B cell (primary cell): ENCODE measurements around the gene ZMAT5. TPM values are rescaled to one million over a fixed set of nuclear protein-coding genes. Genes with fewer than 3 reads are reported as not detected.

Experiments
- ATAC-seq: fragments of 200-7000 bp; cut with Tn5 transposase; one replicate; pipeline ENCODE4 v1.10.0; 2021; ENCODE audit warnings: low read depth, mild to moderate bottlenecking, moderate number of reproducible peaks, moderate library complexity
- CTCF ChIA-PET: fragments of 350-600 bp; sonication (Branson Sonifier 250); formaldehyde crosslinking; loops from one replicate; lab custom pipeline; 2021; ENCODE audit warnings: antibody characterized with exemption, inconsistent platforms; lab: Charles Lee
- POLR2A ChIA-PET: fragments of 350-600 bp; sonication (Branson Sonifier 250); formaldehyde crosslinking; loops from one replicate; lab custom pipeline; 2021; ENCODE audit warnings: antibody characterized with exemption; lab: Charles Lee
- DNase-seq: peaks from one replicate; pipeline ENCODE4 v3.0.0; 2013
- H2AFZ ChIP-seq: 2 replicates; pipeline ENCODE4 v1.6.1; 2012; ENCODE audit warnings: mild to moderate bottlenecking, low read depth, low read length; ENCODE audit not compliant: insufficient read depth, poor library complexity, severe bottlenecking
- H3K27ac ChIP-seq, 2 donors: 1 replicate in 1 of 2; 2 replicates in 1 of 2; pipeline ENCODE4 v1.5.1; 2012 to 2013; ENCODE audit warnings: low read length in 2 of 2, mild to moderate bottlenecking in 2 of 2, moderate library complexity in 1 of 2
- H3K27me3 ChIP-seq, 4 experiments: fragments of 200-600 bp in 1 of 4; sonication (generic) in 1 of 4; replicated peaks in 1 of 4; 1 replicate in 2 of 4; 2 replicates in 2 of 4; pipeline versions ENCODE4 v1.6.1 to v1.7.0; 2013 to 2016; ENCODE audit warnings: low read length in 3 of 4, mild to moderate bottlenecking in 2 of 4, mixed read lengths in 1 of 4, moderate library complexity in 1 of 4; ENCODE audit not compliant: insufficient read depth in 4 of 4, control insufficient read depth in 3 of 4; ENCODE audit errors: control extremely low read depth in 1 of 4
- H3K36me3 ChIP-seq, 2 experiments: replicated peaks in 1 of 2; 1 replicate in 1 of 2; 2 replicates in 1 of 2; pipeline versions ENCODE4 v1.6.1 to v1.7.1; 2013; ENCODE audit warnings: low read length in 1 of 2; ENCODE audit not compliant: insufficient read depth in 2 of 2, control insufficient read depth in 1 of 2; ENCODE audit errors: control extremely low read depth in 1 of 2, extremely low read depth in 1 of 2
- H3K4me1 ChIP-seq, 2 donors: fragments of 200-600 bp in 1 of 2; sonication (generic) in 1 of 2; 1 replicate in 1 of 2; 2 replicates in 1 of 2; pipeline versions ENCODE4 v1.5.1 to v1.6.1; 2013 to 2017; ENCODE audit warnings: low read length in 2 of 2; ENCODE audit not compliant: control insufficient read depth in 2 of 2, insufficient read depth in 2 of 2
- H3K4me2 ChIP-seq: replicated peaks from 2 replicates; pipeline ENCODE3; 2012; ENCODE audit warnings: mild to moderate bottlenecking, low read depth, low read length; ENCODE audit not compliant: poor library complexity, severe bottlenecking
- H3K4me3 ChIP-seq, 5 experiments: fragments of 200-600 bp in 1 of 5; sonication (generic) in 1 of 5; 1 replicate in 3 of 5; 2 replicates in 2 of 5; pipeline versions ENCODE4 v1.5.1 to v1.7.0; 2011 to 2016; ENCODE audit warnings: low read length in 4 of 5, mild to moderate bottlenecking in 4 of 5, low read depth in 2 of 5, control low read depth in 1 of 5, moderate library complexity in 1 of 5; ENCODE audit not compliant: insufficient read depth in 1 of 5; ENCODE audit errors: control extremely low read depth in 1 of 5, extremely low read depth in 1 of 5
- H3K79me2 ChIP-seq: fragments of 200-600 bp; sonication (generic); one replicate; pipeline ENCODE4 v1.6.0; 2016; ENCODE audit warnings: low read length; ENCODE audit not compliant: control insufficient read depth, insufficient read depth
- H3K9ac ChIP-seq: fragments of 200-600 bp; sonication (generic); 2 replicates; pipeline ENCODE4 v1.6.1; 2017; ENCODE audit warnings: mild to moderate bottlenecking, low read length, moderate library complexity
- H3K9me3 ChIP-seq, 3 donors: one replicate each; pipeline versions ENCODE4 v1.6.1 to v1.7.1; 2013; ENCODE audit warnings: low read length in 2 of 3; ENCODE audit not compliant: control insufficient read depth in 2 of 3, insufficient read depth in 1 of 3; ENCODE audit errors: control extremely low read depth in 1 of 3
- H4K20me1 ChIP-seq: 2 replicates; pipeline ENCODE4 v1.6.0; 2012; ENCODE audit warnings: mild to moderate bottlenecking, low read length; ENCODE audit not compliant: insufficient read depth, control insufficient read depth, poor library complexity, severe bottlenecking
- H3K27ac Mint-ChIP-seq: one replicate; pipeline ENCODE4 v1.8.0; 2021; ENCODE audit warnings: mixed read lengths
- H3K27me3 Mint-ChIP-seq: one replicate; pipeline ENCODE4 v1.8.0; 2021; ENCODE audit warnings: mixed read lengths
- H3K4me1 Mint-ChIP-seq: one replicate; pipeline ENCODE4 v1.8.0; 2021; ENCODE audit warnings: mixed read lengths
- H3K4me3 Mint-ChIP-seq: one replicate; pipeline ENCODE4 v1.8.0; 2021; ENCODE audit warnings: mixed read lengths
- H3K9me3 Mint-ChIP-seq: one replicate; pipeline ENCODE4 v1.8.0; 2022; ENCODE audit warnings: mixed read lengths; ENCODE audit not compliant: insufficient read depth
- CTCF ChIP-seq: fragments of 200-600 bp; IDR thresholded peaks from one replicate; pipeline ENCODE4 v1.8.0; 2022; ENCODE audit warnings: antibody characterized with exemption, mild to moderate bottlenecking
- EZH2 ChIP-seq: IDR thresholded peaks from 2 replicates; pipeline ENCODE4 v1.6.1; 2012; ENCODE audit warnings: borderline replicate concordance, low read depth, mild to moderate bottlenecking, moderate library complexity, low read length; ENCODE audit not compliant: insufficient read depth, poor library complexity, severe bottlenecking
- WGBS: methylation state at CpG from one replicate; pipeline ENCODE4 v1.1.5; 2013; ENCODE audit warnings: missing lambda C conversion rate; ENCODE audit not compliant: insufficient coverage; 5-methylcytosine and 5-hydroxymethylcytosine counted together
- intact Hi-C: fragments of 100-400 bp; cut with micrococcal nuclease; formaldehyde crosslinking; loops from one replicate; pipeline ENCODE4 v1.10.0; 2022
- polyA plus RNA-seq: library from polyadenylated mRNA; depleted of rRNA; stranded (reverse); fragments of >200 nt; gene quantifications from 2 replicates; pipeline ENCODE4 v1.2.3, GENCODE V29; 2012
- total RNA-seq, 2 donors: library from RNA; stranded (reverse); fragments of 120-200 nt in 1 of 2; gene quantifications; 1 replicate in 1 of 2; 2 replicates in 1 of 2; pipeline versions ENCODE4 v1.2.3 to v1.2.4, GENCODE V29; 2013 to 2022

ZMAT5 gene
- total and polyA plus RNA-seq, 2 donors (not counting 1 experiment from before 2014, with no cell fraction given), result 17.8 to 26.3 TPM

GRCh38 chr22:29727131-29727523 is 39.7 kb downstream of the ZMAT5 start:
- intact Hi-C loops, result no loop called here
- POLR2A ChIA-PET, result no interaction called here
- Mint-ChIP-seq H3K27ac (no peak overlapping the region), H3K9me3 (no peaks in the 10 kb centered on the region), H3K4me3 (no peak overlapping the region), H3K27me3 (no peaks in the 10 kb centered on the region), H3K4me1 (no peaks in the 10 kb centered on the region)
- no peak overlapping the region for H3K27ac ChIP-seq
- TF ChIP-seq CTCF (no peak), EZH2 (no peak)
- WGBS, result 8% methylated on average over 9 of the region's 17 CpGs
- H3K36me3 ChIP-seq, result no peaks in the 10 kb centered on the region
- H3K4me3 ChIP-seq, result no peak overlapping the region
- no peak overlapping the region for H3K9ac ChIP-seq
- no peak overlapping the region for H3K4me2 ChIP-seq
- no peak overlapping the region for H2AFZ ChIP-seq
- ATAC-seq (no peak), DNase-seq (no peak)
- H3K9me3 ChIP-seq, result no peaks in the 10 kb centered on the region
- H3K4me1 ChIP-seq, result no peaks in the 10 kb centered on the region
- peaks cover 0 to 11% (median 0%) of the 10 kb centered on the region in 4 experiments for H3K27me3 ChIP-seq
- H4K20me1 ChIP-seq, result no peaks in the 10 kb centered on the region
- no peaks in the 10 kb centered on the region for H3K79me2 ChIP-seq
- CTCF ChIA-PET, result interaction anchor here (0.8 kb wide), 1 partner anchor 138 kb away, joined by 4 read pairs; no protein-coding TSS in a partner anchor

GRCh38 chr22:29726512-29727130 is 40.2 kb downstream of the ZMAT5 start:
- TF ChIP-seq EZH2, result no peak
- no peak for TF ChIP-seq CTCF
- H3K9ac ChIP-seq, result no peak overlapping the region
- POLR2A ChIA-PET, result no interaction called here
- no peaks in the 10 kb centered on the region for H3K9me3 Mint-ChIP-seq
- no peak overlapping the region for H3K4me3 ChIP-seq
- H3K27ac ChIP-seq, result no peak overlapping the region
- H3K4me1 Mint-ChIP-seq, result no peaks in the 10 kb centered on the region
- H3K9me3 ChIP-seq, result no peaks in the 10 kb centered on the region
- H3K4me1 ChIP-seq, result no peaks in the 10 kb centered on the region
- 47% methylated on average over 12 of the region's 15 CpGs for WGBS
- H4K20me1 ChIP-seq, result no peaks in the 10 kb centered on the region
- no peaks in the 10 kb centered on the region for H3K79me2 ChIP-seq
- CTCF ChIA-PET, result interaction anchor here (0.8 kb wide), 1 partner anchor 137 kb away, joined by 4 read pairs; no protein-coding TSS in a partner anchor
- peaks cover 3% of the 10 kb centered on the region for H3K27me3 Mint-ChIP-seq
- H2AFZ ChIP-seq, result no peak overlapping the region
- no peak overlapping the region for H3K27ac Mint-ChIP-seq
- H3K4me2 ChIP-seq, result no peak overlapping the region
- DNase-seq (no peak), ATAC-seq (no peak)
- peaks cover 0 to 13% (median 0%) of the 10 kb centered on the region in 4 experiments for H3K27me3 ChIP-seq
- H3K4me3 Mint-ChIP-seq, result no peak overlapping the region
- no peaks in the 10 kb centered on the region for H3K36me3 ChIP-seq
- intact Hi-C loops, result no loop called here
